HepG2 (cell line): Measurements from ENCODE around the gene ELMOD1. TPM values are rescaled to one million over a fixed set of nuclear protein-coding genes. Genes with fewer than 3 reads are reported as not detected.

Experiments used
- ATAC-seq: fragments of 200-7000 bp; cut with Tn5 transposase; 3 replicates; pipeline ENCODE4 v1.9.1; 2020; ENCODE audit warnings: mild to moderate bottlenecking, moderate library complexity
- BruUV-seq: library from RNA; stranded (reverse); fragments of 400-500 nt; replicated peaks from 2 replicates; lab custom pipeline; 2021; lab: Mats Ljungman, UMichigan
- CTCF ChIA-PET: fragments of 300-600 bp; formaldehyde crosslinking; extraction: SDS; loops from one replicate; lab custom pipeline; 2021; ENCODE audit warnings: low total read pairs, inconsistent platforms, low intra/inter-chr PET ratio; lab: Yijun Ruan, JAX
- POLR2A ChIA-PET: fragments of 350-600 bp; sonication (Branson Sonifier 250); formaldehyde crosslinking; loops from one replicate; lab custom pipeline; 2020; ENCODE audit warnings: antibody characterized with exemption, inconsistent platforms; lab: Yijun Ruan, JAX
- DNase-seq: peaks from one replicate; pipeline ENCODE4 v3.0.0-alpha.2; 2015; ENCODE audit warnings: low spot score
- FAIRE-seq: peaks from 3 replicates; lab custom pipeline; 2011; peaks lifted over from hg19 to GRCh38; lab: Jason Lieb, UNC
- H2AFZ ChIP-seq: one replicate; pipeline ENCODE4 v1.6.1; 2011; ENCODE audit warnings: low read length, inconsistent platforms
- H3K27ac ChIP-seq: fragments of 300-600 bp; 3 replicates; pipeline ENCODE4 v1.8.0; 2011; ENCODE audit warnings: mixed run types, mild to moderate bottlenecking, mixed read lengths, low read length, inconsistent platforms; ENCODE audit not compliant: insufficient read depth; ENCODE audit errors: extremely low read length
- H3K27me3 ChIP-seq, 2 experiments: fragments of 200-600 bp in 1 of 2; 2 replicates in 1 of 2; 3 replicates in 1 of 2; pipeline versions ENCODE4 v1.6.0 to v1.8.0; 2011; ENCODE audit warnings: low read length in 2 of 2, mild to moderate bottlenecking in 2 of 2, moderate library complexity in 2 of 2, inconsistent platforms in 1 of 2; ENCODE audit not compliant: insufficient read depth in 2 of 2, control insufficient read depth in 1 of 2
- H3K36me3 ChIP-seq, 2 experiments: fragments of 200-600 bp in 1 of 2; replicated peaks in 1 of 2; 2 replicates in 1 of 2; 3 replicates in 1 of 2; pipeline versions ENCODE4 v1.5.1 to v1.8.0; 2011; ENCODE audit warnings: low read length in 2 of 2, inconsistent platforms in 1 of 2; ENCODE audit not compliant: insufficient read depth in 2 of 2, control insufficient read depth in 1 of 2
- H3K4me1 ChIP-seq: 2 replicates; pipeline ENCODE4 v1.5.1; 2012; ENCODE audit warnings: low read length, inconsistent platforms; ENCODE audit not compliant: insufficient read depth
- H3K4me2 ChIP-seq: 2 replicates; pipeline ENCODE4 v1.6.0; 2011; ENCODE audit warnings: low read depth, low read length, inconsistent platforms
- H3K4me3 ChIP-seq, 3 experiments: fragments of 200-600 bp in 1 of 3; sonication (generic), shearing (Covaris generic) in 1 of 3; replicated peaks in 1 of 3; 2 replicates each; pipeline ENCODE4 v1.5.1; 2011 to 2016; ENCODE audit warnings: low read length in 3 of 3, inconsistent platforms in 2 of 3, low read depth in 2 of 3, mild to moderate bottlenecking in 2 of 3, control low read depth in 1 of 3, mixed read lengths in 1 of 3; ENCODE audit not compliant: insufficient read depth in 1 of 3
- H3K79me2 ChIP-seq: one replicate; pipeline ENCODE4 v1.6.1; 2011; ENCODE audit warnings: low read length, inconsistent platforms; ENCODE audit not compliant: insufficient read depth
- H3K9ac ChIP-seq: 2 replicates; pipeline ENCODE4 v1.6.0; 2011; ENCODE audit warnings: mild to moderate bottlenecking, low read depth, low read length, inconsistent platforms; ENCODE audit not compliant: insufficient read depth
- H3K9me3 ChIP-seq: 2 replicates; pipeline ENCODE4 v1.5.1; 2012; ENCODE audit warnings: mild to moderate bottlenecking, low read length
- H4K20me1 ChIP-seq: 2 replicates; pipeline ENCODE4 v1.6.0; 2011; ENCODE audit warnings: inconsistent platforms, mild to moderate bottlenecking, low read length, moderate library complexity; ENCODE audit not compliant: insufficient read depth
- ADNP ChIP-seq: sonication (generic); formaldehyde crosslinking; IDR thresholded peaks from 2 replicates; pipeline ENCODE4 v1.4.0; 2020; ENCODE audit warnings: missing genetic modification reagents
- CTCF ChIP-seq: sonication (generic); formaldehyde crosslinking; IDR thresholded peaks from 2 replicates; pipeline ENCODE4 v1.5.0; 2020; ENCODE audit warnings: mild to moderate bottlenecking, missing genetic modification reagents, moderate library complexity
- DNMT1 ChIP-seq: sonication (generic); formaldehyde crosslinking; IDR thresholded peaks from 2 replicates; pipeline ENCODE4 v1.5.1; 2020; ENCODE audit warnings: mild to moderate bottlenecking, missing genetic modification reagents
- FUBP1 ChIP-seq: sonication (generic); formaldehyde crosslinking; IDR thresholded peaks from 2 replicates; pipeline ENCODE4 v1.5.1; 2020; ENCODE audit warnings: missing genetic modification reagents, mild to moderate bottlenecking, borderline replicate concordance
- PRDM4 ChIP-seq: sonication (generic); formaldehyde crosslinking; IDR thresholded peaks from 2 replicates; pipeline ENCODE4 v1.9.0; 2021; ENCODE audit warnings: missing genetic modification reagents, borderline replicate concordance
- SRSF4 ChIP-seq: fragments of 200-400 bp; formaldehyde crosslinking; IDR thresholded peaks from one replicate; pipeline ENCODE4 v1.6.1; 2018; ENCODE audit warnings: mild to moderate bottlenecking, low read depth, low read length, moderate library complexity; ENCODE audit not compliant: poor library complexity, severe bottlenecking
- YEATS4 ChIP-seq: sonication (generic); formaldehyde crosslinking; IDR thresholded peaks from 2 replicates; pipeline ENCODE4 v1.4.0; 2020; ENCODE audit warnings: missing genetic modification reagents, borderline replicate concordance
- ZBTB8A ChIP-seq: sonication (generic); formaldehyde crosslinking; IDR thresholded peaks from 2 replicates; pipeline ENCODE4 v1.4.0; 2020; ENCODE audit warnings: mild to moderate bottlenecking, low read depth, missing genetic modification reagents, borderline replicate concordance
- ZNF3 ChIP-seq: IDR thresholded peaks from 2 replicates; pipeline ENCODE4 v1.7.0; 2017; ENCODE audit warnings: inconsistent platforms
- ZNF644 ChIP-seq: IDR thresholded peaks from 2 replicates; pipeline ENCODE4 v1.6.1; 2016; ENCODE audit warnings: low read depth
- WGBS: methylation state at CpG from one replicate; pipeline ENCODE4 v1.1.6; 2017; ENCODE audit warnings: low lambda C conversion rate; 5-methylcytosine and 5-hydroxymethylcytosine counted together
- in situ Hi-C: cut with HindIII; loops from 2 replicates; pipeline ENCODE4 v1.10.0; 2017; ENCODE audit warnings: low pct_unique_long_range_greater_than_20kb; ENCODE audit not compliant: extremely low pct_ligation_motif_present
- intact Hi-C: fragments of 100-400 bp; cut with micrococcal nuclease; formaldehyde crosslinking; loops from one replicate; pipeline ENCODE4 v1.10.0; 2022; ENCODE audit not compliant: unreplicated experiment
- polyA plus RNA-seq, 8 experiments: library from polyadenylated mRNA; depleted of rRNA in 3 of 8; stranded (reverse) in 7 of 8; unstranded in 1 of 8; fragments of >200 nt; fragmentation: Illumina TruSeq in 4 of 8; extraction: Trizol in 4 of 8; gene quantifications; 2 replicates each; pipeline versions ENCODE4 v1.2.1 to v1.2.3, GENCODE V29; 2011 to 2016; ENCODE audit warnings: low read depth in 4 of 8, missing spikeins in 1 of 8, mixed read lengths in 1 of 8; ENCODE audit not compliant: insufficient read depth in 1 of 8
- total RNA-seq, 5 experiments: library from RNA; depleted of rRNA; stranded (reverse); fragments of >200 nt; fragmentation: Illumina TruSeq; extraction: Trizol; gene quantifications; 2 replicates each; pipeline ENCODE4 v1.2.3, GENCODE V29; 2016; ENCODE audit warnings: low read depth in 1 of 5

The ELMOD1 gene
- total and polyA plus RNA-seq, 2 of the 13 experiments (the other 11 are each of a cell fraction or from before 2014, with no cell fraction given) = not detected

- 0% methylated on average over 1 of the region's 1 CpG for WGBS
- DNase-seq (no peak), FAIRE-seq (no peak)
- no peak for TF ChIP-seq CTCF (CRISPR knock-in tag)
- TF ChIP-seq ZNF3 = no peak
- TF ChIP-seq PRDM4 (CRISPR knock-in tag) = no peak
- TF ChIP-seq ADNP (CRISPR knock-in tag) = no peak
- no peak for TF ChIP-seq DNMT1 (CRISPR knock-in tag)
- TF ChIP-seq FUBP1 (CRISPR knock-in tag) = no peak
- no peak for TF ChIP-seq SRSF4
- no peak for TF ChIP-seq ZBTB8A (CRISPR knock-in tag)
- no peak for TF ChIP-seq ZNF644 (CRISPR knock-in tag)
- TF ChIP-seq YEATS4 = no peak
- TF ChIP-seq, all 625 proteins: peak for 0
- no peak overlapping the region for H3K27ac ChIP-seq
- H3K79me2 ChIP-seq = no peaks in the 10 kb centered on the region
- ChIA-PET POLR2A (no interaction called here), CTCF (no interaction called here)
- no peaks in the 10 kb centered on the region for H4K20me1 ChIP-seq
- in situ Hi-C loops (no loop called here), intact Hi-C loops (no loop called here)
- no peak overlapping the region for H3K4me2 ChIP-seq
- no peaks in the 10 kb centered on the region for H3K4me1 ChIP-seq
- no peak overlapping the region for H3K4me3 ChIP-seq
- no peak overlapping the region for H2AFZ ChIP-seq
- H3K27me3 ChIP-seq = peaks cover 0 to 10% of the 10 kb centered on the region in 2 experiments; a peak in 3 of 5 replicates
- no TSS peak for BruUV-seq
- no peaks in the 10 kb centered on the region for H3K9me3 ChIP-seq
- no peak overlapping the region for H3K9ac ChIP-seq
- ATAC-seq = no peak
- no peaks in the 10 kb centered on the region for H3K36me3 ChIP-seq
Observed at GRCh38 chr11:107573438-107573837, 17.5 kb upstream of the ELMOD1 start.
